Adipocyte (in vitro differentiated cells): ENCODE results near the gene PLAAT2.
"Not testable (repeated sequence)": the region's sequence is repeated elsewhere in the genome, so short reads cannot be mapped to it uniquely, and the experiment has no call there.

Source experiments
- DNase-seq: peaks from one replicate; pipeline ENCODE4 v3.0.0-alpha.2; 2015; ENCODE audit warnings: low read depth
- H3K27me3 ChIP-seq: replicated peaks from 2 replicates; pipeline ENCODE4 v1.7.0; 2013; ENCODE audit warnings: mild to moderate bottlenecking, low read length, moderate library complexity; ENCODE audit not compliant: control insufficient read depth, insufficient read depth
- H3K36me3 ChIP-seq: 2 replicates; pipeline ENCODE4 v1.7.0; 2013; ENCODE audit warnings: low read length, mild to moderate bottlenecking, moderate library complexity; ENCODE audit not compliant: control insufficient read depth, insufficient read depth, severe bottlenecking
- H3K4me1 ChIP-seq: 2 replicates; pipeline ENCODE4 v1.7.0; 2013; ENCODE audit warnings: mild to moderate bottlenecking, low read length, moderate library complexity; ENCODE audit not compliant: control insufficient read depth, insufficient read depth
- H3K4me3 ChIP-seq: 2 replicates; pipeline ENCODE4 v1.7.0; 2013; ENCODE audit warnings: mild to moderate bottlenecking, low read length, moderate library complexity
- H3K9ac ChIP-seq: 2 replicates; pipeline ENCODE4 v1.7.0; 2013; ENCODE audit warnings: mild to moderate bottlenecking, low read length, moderate library complexity
- H3K9me3 ChIP-seq: 2 replicates; pipeline ENCODE4 v1.7.0; 2013; ENCODE audit warnings: mild to moderate bottlenecking, low read length, moderate library complexity; ENCODE audit not compliant: control insufficient read depth

The PLAAT2 gene

DNA sequence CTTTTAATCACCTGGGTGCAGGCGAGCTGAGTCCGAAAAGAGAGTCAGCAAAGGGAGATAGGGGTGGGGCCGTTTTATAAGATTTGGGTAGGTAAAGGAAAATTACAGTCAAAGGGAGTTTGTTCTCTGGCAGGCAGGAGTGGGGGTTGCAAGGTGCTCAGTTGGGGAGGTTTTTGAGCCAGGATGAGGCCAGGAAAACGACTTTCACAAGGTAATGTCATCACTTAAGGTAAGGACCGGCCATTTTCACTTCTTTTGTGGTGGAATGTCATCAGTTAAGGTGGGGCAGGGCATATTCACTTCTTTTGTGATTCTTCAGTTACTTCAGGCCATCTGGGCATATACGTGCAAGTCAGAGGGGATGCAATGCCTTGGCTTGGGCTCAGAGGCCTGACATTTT, 33.8 kb downstream of the PLAAT2 start:
- H3K9ac ChIP-seq, H3K9me3 ChIP-seq, H3K36me3 ChIP-seq, H3K27me3 ChIP-seq, DNase-seq, H3K4me3 ChIP-seq: not testable (repeated sequence)
- H3K4me1 ChIP-seq: peaks cover 11% of the 10 kb centered on the region

GRCh38 chr11:63528729-63529278, 34.4 kb downstream of the PLAAT2 start:
- not testable (repeated sequence) for H3K4me3 ChIP-seq, H3K9me3 ChIP-seq, H3K9ac ChIP-seq, DNase-seq, H3K36me3 ChIP-seq, H3K27me3 ChIP-seq
- H3K4me1 ChIP-seq: peaks cover 11% of the 10 kb centered on the region

DNA sequence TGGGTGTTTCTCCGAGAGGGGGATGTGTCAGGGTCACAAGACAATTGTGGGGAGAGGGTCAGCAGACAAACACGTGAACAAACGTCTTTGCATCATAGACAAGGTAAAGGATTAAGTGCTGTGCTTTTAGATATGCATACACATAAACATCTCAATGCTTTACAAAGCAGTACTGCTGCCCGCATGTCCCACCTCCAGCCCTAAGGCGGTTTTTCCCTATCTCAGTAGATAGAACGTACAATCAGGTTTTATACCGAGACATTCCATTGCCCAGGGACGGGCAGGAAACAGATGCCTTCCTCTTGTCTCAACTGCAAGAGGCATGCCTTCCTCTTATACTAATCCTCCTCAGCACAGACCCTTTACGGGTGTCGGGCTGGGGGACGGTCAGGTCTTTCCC, 35.0 kb downstream of the PLAAT2 start:
- H3K9ac ChIP-seq, H3K4me3 ChIP-seq, H3K27me3 ChIP-seq, DNase-seq, H3K9me3 ChIP-seq, H3K36me3 ChIP-seq: not testable (repeated sequence)
- peaks cover 11% of the 10 kb centered on the region for H3K4me1 ChIP-seq

DNA sequence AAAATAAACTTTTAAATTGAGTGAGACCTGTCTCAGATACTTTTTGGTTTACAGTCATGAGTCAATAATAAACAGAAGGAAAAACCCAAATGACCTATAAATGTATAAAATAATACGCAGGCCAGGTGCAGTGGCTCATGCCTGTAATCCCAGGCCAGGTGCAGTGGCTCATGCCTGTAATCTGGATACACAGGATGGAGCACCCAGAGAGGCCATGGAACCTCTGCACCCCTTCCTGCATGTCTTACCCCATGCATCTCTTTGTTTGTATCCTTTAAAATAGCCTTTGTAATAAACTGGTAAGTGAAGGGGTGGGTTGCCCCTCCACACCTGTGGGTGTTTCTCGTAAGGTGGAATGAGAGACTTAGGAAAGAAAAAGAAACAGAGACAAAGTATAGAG, 35.5 kb downstream of the PLAAT2 start:
- Histone ChIP-seq H3K36me3 (no peaks in the 10 kb centered on the region), H3K27me3 (peaks cover 3% of the 10 kb centered on the region), H3K9ac (no peak overlapping the region), H3K9me3 (peaks cover 14% of the 10 kb centered on the region), H3K4me3 (no peak overlapping the region), H3K4me1 (peaks cover 11% of the 10 kb centered on the region)
- no peak for DNase-seq

DNA sequence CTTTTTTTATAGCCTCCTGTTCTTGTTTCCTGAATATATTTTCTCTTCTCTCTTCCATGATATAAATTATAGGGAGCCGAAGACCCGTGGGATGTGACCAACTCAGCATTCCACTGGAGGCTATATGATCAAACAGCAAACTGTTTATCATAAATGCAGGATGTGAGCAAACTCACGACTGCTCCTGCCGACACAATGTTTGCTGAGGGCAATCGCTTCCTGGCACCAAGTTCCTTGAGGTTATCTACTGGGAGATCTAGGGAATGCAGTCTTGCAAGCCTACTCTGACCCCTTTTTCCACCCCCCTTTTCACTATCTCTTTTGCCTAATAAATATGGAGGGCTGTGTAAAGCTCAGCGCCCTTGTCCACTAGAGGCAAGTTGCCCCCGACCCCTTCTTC, 40.0 kb downstream of the PLAAT2 start:
- H3K4me3 ChIP-seq: no peak overlapping the region
- peaks cover 3% of the 10 kb centered on the region for H3K27me3 ChIP-seq
- no peak for DNase-seq
- H3K36me3 ChIP-seq: peaks cover 2% of the 10 kb centered on the region
- peaks cover 14% of the 10 kb centered on the region for H3K9me3 ChIP-seq
- no peak overlapping the region for H3K9ac ChIP-seq
- H3K4me1 ChIP-seq: peaks cover 3% of the 10 kb centered on the region

- DNase-seq: no peak
- Histone ChIP-seq H3K27me3 (no peaks in the 10 kb centered on the region), H3K9me3 (peaks cover 14% of the 10 kb centered on the region), H3K4me1 (peaks cover 3% of the 10 kb centered on the region), H3K4me3 (no peak overlapping the region), H3K9ac (no peak overlapping the region), H3K36me3 (peaks cover 2% of the 10 kb centered on the region)
Measured at GRCh38 chr11:63521896-63522295, 41.3 kb downstream of the PLAAT2 start.

DNA sequence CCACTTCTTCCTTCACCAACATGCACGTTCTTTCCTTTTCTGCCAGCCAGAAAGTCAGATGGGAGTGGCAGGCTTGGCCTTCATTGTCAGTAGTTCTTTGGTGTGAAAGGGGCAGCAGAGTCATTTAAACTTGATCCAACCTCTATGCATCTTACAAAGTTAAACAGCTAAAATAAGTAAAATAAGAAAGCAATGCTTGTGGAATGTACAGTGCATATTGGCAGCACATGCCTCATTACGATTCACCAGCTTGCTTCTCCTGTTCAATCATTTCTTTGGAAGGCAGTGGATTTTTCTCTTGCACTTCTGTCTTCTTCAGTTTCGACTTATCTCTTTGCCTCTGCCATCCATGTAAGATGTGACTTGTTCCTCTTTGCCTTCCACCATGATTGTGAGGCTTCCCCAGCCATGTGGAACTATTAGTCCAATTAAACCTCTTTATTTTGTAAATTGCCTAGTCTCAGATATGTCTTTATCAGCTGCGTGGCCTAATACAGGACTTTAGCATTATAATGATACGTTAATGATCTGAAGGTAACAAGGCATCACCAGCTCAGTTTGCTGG, 42.5 kb downstream of the PLAAT2 start:
- no peak overlapping the region for H3K4me3 ChIP-seq
- H3K4me1 ChIP-seq: peaks cover 3% of the 10 kb centered on the region
- H3K9ac ChIP-seq: no peak overlapping the region
- peaks cover 14% of the 10 kb centered on the region for H3K9me3 ChIP-seq
- peak; percentile 27 for DNase-seq
- H3K27me3 ChIP-seq: no peaks in the 10 kb centered on the region
- peaks cover 2% of the 10 kb centered on the region for H3K36me3 ChIP-seq

DNA sequence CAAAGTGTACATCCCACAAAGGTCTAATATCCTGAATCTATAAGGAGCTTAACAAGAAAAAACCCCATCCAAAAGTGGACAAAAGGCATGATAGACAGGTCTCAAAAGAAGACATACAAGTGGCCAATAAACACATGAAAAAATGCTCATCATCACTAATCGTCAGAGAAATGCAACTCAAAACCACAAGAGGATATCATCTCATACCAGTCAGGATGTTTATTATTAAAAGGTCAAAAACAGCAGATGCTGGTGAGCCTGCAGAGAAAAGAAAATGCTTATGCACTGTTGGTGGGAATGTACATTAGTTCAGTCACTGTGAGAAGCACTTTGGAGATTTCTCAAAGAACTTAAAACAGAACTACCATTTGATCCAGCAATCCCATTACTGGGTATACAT, 44.6 kb downstream of the PLAAT2 start:
- Histone ChIP-seq H3K27me3 (no peaks in the 10 kb centered on the region), H3K9me3 (peaks cover 7% of the 10 kb centered on the region), H3K4me3 (no peak overlapping the region), H3K36me3 (peaks cover 2% of the 10 kb centered on the region), H3K4me1 (peaks cover 3% of the 10 kb centered on the region), H3K9ac (no peak overlapping the region)
- DNase-seq: peak; percentile 36

GRCh38 chr11:63517156-63517555, 46.0 kb downstream of the PLAAT2 start:
- DNase-seq: no peak
- H3K9me3 ChIP-seq: no peaks in the 10 kb centered on the region

DNA sequence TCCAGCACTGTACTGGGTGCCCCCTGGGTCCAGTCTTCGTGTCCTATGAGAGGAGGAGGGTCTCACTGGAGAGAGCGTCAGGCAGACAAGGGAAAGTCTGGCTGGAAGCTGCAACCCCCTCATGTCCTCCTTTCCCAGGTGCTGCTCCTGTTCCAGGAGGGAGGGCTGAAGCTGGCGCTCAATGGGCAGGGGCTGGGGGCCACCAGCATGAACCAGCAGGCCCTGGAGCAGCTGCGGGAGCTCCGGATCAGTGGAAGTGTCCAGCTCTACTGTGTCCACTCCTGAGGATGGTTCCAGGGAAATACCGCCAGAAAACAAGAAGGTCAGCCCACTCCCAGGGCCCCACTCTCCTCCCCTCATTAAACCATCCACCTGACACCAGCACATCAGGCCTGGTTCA, 47.1 kb downstream of the PLAAT2 start:
- no peak for DNase-seq
- no peaks in the 10 kb centered on the region for H3K9me3 ChIP-seq
- peaks cover 12% of the 10 kb centered on the region for H3K4me1 ChIP-seq
- H3K9ac ChIP-seq: no peak overlapping the region
- H3K4me3 ChIP-seq: no peak overlapping the region
- H3K36me3 ChIP-seq: peaks cover 22% of the 10 kb centered on the region
- H3K27me3 ChIP-seq: no peaks in the 10 kb centered on the region

More at GRCh38 chr11:63517156-63517555, 46.0 kb downstream of the PLAAT2 start:
- Histone ChIP-seq H3K4me3 (no peak overlapping the region), H3K36me3 (peaks cover 13% of the 10 kb centered on the region), H3K27me3 (no peaks in the 10 kb centered on the region), H3K4me1 (peaks cover 3% of the 10 kb centered on the region), H3K9ac (no peak overlapping the region)

GRCh38 chr11:63512816-63513215, 50.4 kb downstream of the PLAAT2 start:
- Histone ChIP-seq H3K4me3 (no peak overlapping the region), H3K9me3 (no peaks in the 10 kb centered on the region), H3K9ac (no peak overlapping the region), H3K36me3 (peaks cover 46% of the 10 kb centered on the region), H3K4me1 (peaks cover 29% of the 10 kb centered on the region), H3K27me3 (no peaks in the 10 kb centered on the region)
- no peak for DNase-seq
